ENCODE measurements around the gene MNAT1.

DNA sequence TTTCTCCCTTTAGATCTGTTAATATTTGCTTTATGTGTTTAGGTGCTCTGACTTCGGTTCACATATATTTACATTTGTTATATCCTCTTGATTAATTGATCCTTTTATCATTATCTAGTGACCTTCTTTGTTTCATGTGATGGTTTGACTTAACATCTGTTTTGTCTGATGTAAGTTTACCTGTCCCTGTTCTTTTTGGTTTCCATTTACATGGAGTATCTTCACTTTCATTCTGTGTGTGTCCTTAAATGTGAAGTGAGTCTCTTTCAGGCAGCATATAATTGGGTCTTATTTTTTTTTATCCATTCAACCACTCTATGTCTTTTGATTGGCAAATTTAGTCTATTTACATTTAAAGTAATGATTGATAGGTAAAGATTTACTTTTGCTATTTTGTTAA lies 222.1 kb downstream of the MNAT1 start:
- TF ChIP-seq POLR2AphosphoS5 (IDR thresholded peaks at IDR 0.05; ENCODE audit: low read depth, low read length) (no peak), POLR2A (IDR thresholded peaks at IDR 0.05; ENCODE audit: low read depth, low read length) (no peak), TAF1 (IDR thresholded peaks at IDR 0.05; ENCODE audit: borderline replicate concordance, low read depth, low read length) (no peak)
